ENCODE results near the gene YIPF6. TPM values are rescaled to one million over a fixed set of nuclear protein-coding genes. Genes with fewer than 3 reads are reported as not detected.

The YIPF6 gene
- total RNA-seq, 1 experiment from 2014 or later: 43.3 TPM

- no peaks in the 10 kb centered on the region for H3K9me2 ChIP-seq (ENCODE audit: insufficient read depth)
- H3K27me3 ChIP-seq (ENCODE audit: insufficient read depth, low read length): no peaks in the 10 kb centered on the region
- H3K4me2 ChIP-seq (ENCODE audit: low read length): no peak overlapping the region
- ChIA-PET RAD21 (ENCODE audit: low non-redundant PET in 1 of 2, low total read pairs in 2 of 2, uncharacterized antibody in 2 of 2, unreplicated experiment in 2 of 2) (no interaction called here), CTCF (no interaction called here), POLR2A (no interaction called here)
- intact Hi-C loops (cut with micrococcal nuclease): no loop called here
- H3K4me1 ChIP-seq (ENCODE audit: control insufficient read depth in 1 of 2, insufficient read depth in 2 of 2, low read length in 2 of 2): no peaks in the 10 kb centered on the region
- H3K9ac ChIP-seq (ENCODE audit: low read length): no peak overlapping the region
- TF ChIP-seq POLR2AphosphoS5 (IDR thresholded peaks at IDR 0.05; ENCODE audit: low read depth, low read length) (no peak), SRF (IDR thresholded peaks at IDR 0.05; ENCODE audit: low read depth) (no peak), SIN3A (IDR thresholded peaks at IDR 0.05; ENCODE audit: low read depth) (no peak), MAX (IDR thresholded peaks at IDR 0.05) (no peak), JUND (IDR thresholded peaks at IDR 0.05) (no peak), FOSL1 (IDR thresholded peaks at IDR 0.05; ENCODE audit: low read depth) (no peak), CTCF (IDR thresholded peaks at IDR 0.05 in 2 of 3, conservative IDR thresholded peaks at IDR 0.05 in 1 of 3; ENCODE audit: borderline replicate concordance in 1 of 3, insufficient read depth in 1 of 3, low read depth in 2 of 3, low read length in 2 of 3) (no peak), EZH2phosphoT487 (IDR thresholded peaks at IDR 0.05; ENCODE audit: borderline replicate concordance) (no peak), ZNF274 (IDR thresholded peaks at IDR 0.05; ENCODE audit: low read depth, low read length) (no peak), ELF1 (IDR thresholded peaks at IDR 0.05; ENCODE audit: borderline replicate concordance, low read depth) (no peak), REST (IDR thresholded peaks at IDR 0.05; ENCODE audit: low read depth) (no peak), POLR2A (IDR thresholded peaks at IDR 0.05; ENCODE audit: borderline replicate concordance, extremely low read depth, insufficient read depth, insufficient read length) (no peak), RAD21 (IDR thresholded peaks at IDR 0.05; ENCODE audit: low read depth) (no peak), ZFX (IDR thresholded peaks at IDR 0.05) (no peak), YY1 (IDR thresholded peaks at IDR 0.05; ENCODE audit: extremely low read depth, insufficient replicate concordance, low read depth, low read length) (no peak)
- no peak overlapping the region for H2AFZ ChIP-seq (ENCODE audit: low read depth, low read length, poor library complexity, severe bottlenecking)
- H3K9me3 ChIP-seq (ENCODE audit: control insufficient read depth in 1 of 2, insufficient read depth in 1 of 2, low read depth in 1 of 2, low read length in 2 of 2): no peaks in the 10 kb centered on the region
- no peaks in the 10 kb centered on the region for H4K20me1 ChIP-seq (ENCODE audit: insufficient read depth)
- BruUV-seq (replicated peaks): no TSS peak
- no peak for ATAC-seq
- DNase-seq (ENCODE audit: low read depth, low spot score): no peak
- H3K27ac ChIP-seq (ENCODE audit: low read depth, low read length): no peak overlapping the region
- H3K36me3 ChIP-seq (ENCODE audit: control insufficient read depth in 1 of 2, insufficient read depth in 2 of 2, low read length in 2 of 2): no peaks in the 10 kb centered on the region
- no peak overlapping the region for H3K4me3 ChIP-seq (replicated peaks in 1 of 2; ENCODE audit: low read depth in 1 of 2, low read length in 2 of 2)
- H3K79me2 ChIP-seq (ENCODE audit: insufficient read depth, low read length): no peaks in the 10 kb centered on the region
These were observed 11.6 kb upstream of the YIPF6 start for GRCh38 chrX:68487254-68487653.
